SK-N-SH treated with all-trans-retinoic acid at 6 μM for 48 hours (cell line): ENCODE data around the gene PRKAR1B.

Experiments
- ARNTL ChIP-seq: fragments of 450-650 bp; formaldehyde crosslinking; IDR thresholded peaks from 2 replicates; pipeline ENCODE4 v1.5.0; 2020; ENCODE audit warnings: low read depth, mild to moderate bottlenecking, moderate library complexity, borderline replicate concordance
- CSRNP3 ChIP-seq: fragments of 250-450 bp; sonication (Bioruptor Pico); IDR thresholded peaks from 2 replicates; pipeline ENCODE4 v1.5.1; 2021; ENCODE audit warnings: mild to moderate bottlenecking, moderate library complexity
- GLIS3 ChIP-seq: fragments of 250-450 bp; sonication (Bioruptor Pico); IDR thresholded peaks from 2 replicates; pipeline ENCODE4 v1.5.0; 2020; ENCODE audit warnings: mild to moderate bottlenecking, moderate library complexity
- TCF4 ChIP-seq: fragments of 250-450 bp; sonication (Bioruptor Pico); IDR thresholded peaks from 2 replicates; pipeline ENCODE4 v1.8.0; 2021; ENCODE audit warnings: mild to moderate bottlenecking, moderate library complexity, borderline replicate concordance
- ZC3H10 ChIP-seq: fragments of 250-450 bp; sonication (Bioruptor Pico); IDR thresholded peaks from 2 replicates; pipeline ENCODE4 v1.5.1; 2021; ENCODE audit warnings: mild to moderate bottlenecking, moderate library complexity
- ZFP3 ChIP-seq: fragments of 250-450 bp; sonication (Bioruptor Pico); IDR thresholded peaks from 2 replicates; pipeline ENCODE4 v1.5.0; 2020; ENCODE audit warnings: mild to moderate bottlenecking, moderate library complexity
- TF ChIP-seq, protein P1 (sequence below): fragments of 250-450 bp; sonication (Bioruptor Pico); IDR thresholded peaks from 2 replicates; pipeline ENCODE4 v1.8.0; 2020; ENCODE audit warnings: mild to moderate bottlenecking, moderate library complexity, borderline replicate concordance
- TF ChIP-seq, protein P2 (sequence below): fragments of 250-450 bp; sonication (Bioruptor Pico); IDR thresholded peaks from 2 replicates; pipeline ENCODE4 v1.8.0; 2021; ENCODE audit warnings: low read depth, mild to moderate bottlenecking, moderate library complexity, borderline replicate concordance

DNA sequence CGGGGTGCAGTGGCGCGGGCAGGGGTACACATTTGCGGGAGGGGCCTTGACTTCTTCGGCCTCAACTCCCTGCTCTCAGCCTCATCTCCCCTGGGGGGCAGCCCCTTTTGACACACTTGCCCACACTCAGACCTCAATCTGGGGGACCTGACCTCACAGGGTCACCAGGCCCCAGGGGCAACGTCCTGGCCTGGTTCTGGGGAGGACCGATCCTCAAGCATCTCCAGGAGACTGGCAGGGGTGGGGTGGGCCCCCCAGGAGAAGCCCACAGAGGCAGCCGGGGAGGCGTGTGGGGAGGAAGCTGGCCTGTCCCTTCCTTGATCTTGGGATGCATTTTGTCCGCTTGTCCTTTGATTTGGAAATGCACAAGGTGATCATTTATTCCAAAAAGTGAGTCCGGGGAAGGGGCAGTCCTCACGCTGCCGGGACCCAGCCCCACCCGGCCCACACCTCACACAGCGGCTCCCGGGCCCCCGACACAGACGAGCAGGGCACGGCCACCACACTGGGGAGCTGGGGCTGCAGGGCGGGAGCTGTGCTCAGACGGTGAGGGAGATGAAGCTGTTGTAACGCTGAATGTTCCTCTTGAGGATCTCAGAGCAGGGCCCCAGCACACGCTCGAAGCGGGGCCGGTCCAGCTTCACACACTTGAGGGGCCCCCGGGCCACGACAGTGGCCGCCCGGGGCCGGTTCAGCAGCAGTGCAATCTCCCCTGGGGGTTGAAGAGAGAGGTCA is 177.0 kb downstream of the PRKAR1B start:
- TF ChIP-seq, protein P1, sequence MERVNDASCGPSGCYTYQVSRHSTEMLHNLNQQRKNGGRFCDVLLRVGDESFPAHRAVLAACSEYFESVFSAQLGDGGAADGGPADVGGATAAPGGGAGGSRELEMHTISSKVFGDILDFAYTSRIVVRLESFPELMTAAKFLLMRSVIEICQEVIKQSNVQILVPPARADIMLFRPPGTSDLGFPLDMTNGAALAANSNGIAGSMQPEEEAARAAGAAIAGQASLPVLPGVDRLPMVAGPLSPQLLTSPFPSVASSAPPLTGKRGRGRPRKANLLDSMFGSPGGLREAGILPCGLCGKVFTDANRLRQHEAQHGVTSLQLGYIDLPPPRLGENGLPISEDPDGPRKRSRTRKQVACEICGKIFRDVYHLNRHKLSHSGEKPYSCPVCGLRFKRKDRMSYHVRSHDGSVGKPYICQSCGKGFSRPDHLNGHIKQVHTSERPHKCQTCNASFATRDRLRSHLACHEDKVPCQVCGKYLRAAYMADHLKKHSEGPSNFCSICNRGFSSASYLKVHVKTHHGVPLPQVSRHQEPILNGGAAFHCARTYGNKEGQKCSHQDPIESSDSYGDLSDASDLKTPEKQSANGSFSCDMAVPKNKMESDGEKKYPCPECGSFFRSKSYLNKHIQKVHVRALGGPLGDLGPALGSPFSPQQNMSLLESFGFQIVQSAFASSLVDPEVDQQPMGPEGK (CRISPR knock-in tag): no peak
- TF ChIP-seq ZFP3 (CRISPR knock-in tag) (no peak), TCF4 (CRISPR knock-in tag) (no peak), CSRNP3 (CRISPR knock-in tag) (no peak), ZC3H10 (no peak), ARNTL (CRISPR knock-in tag) (no peak), GLIS3 (CRISPR knock-in tag) (no peak)
- TF ChIP-seq, protein P2, sequence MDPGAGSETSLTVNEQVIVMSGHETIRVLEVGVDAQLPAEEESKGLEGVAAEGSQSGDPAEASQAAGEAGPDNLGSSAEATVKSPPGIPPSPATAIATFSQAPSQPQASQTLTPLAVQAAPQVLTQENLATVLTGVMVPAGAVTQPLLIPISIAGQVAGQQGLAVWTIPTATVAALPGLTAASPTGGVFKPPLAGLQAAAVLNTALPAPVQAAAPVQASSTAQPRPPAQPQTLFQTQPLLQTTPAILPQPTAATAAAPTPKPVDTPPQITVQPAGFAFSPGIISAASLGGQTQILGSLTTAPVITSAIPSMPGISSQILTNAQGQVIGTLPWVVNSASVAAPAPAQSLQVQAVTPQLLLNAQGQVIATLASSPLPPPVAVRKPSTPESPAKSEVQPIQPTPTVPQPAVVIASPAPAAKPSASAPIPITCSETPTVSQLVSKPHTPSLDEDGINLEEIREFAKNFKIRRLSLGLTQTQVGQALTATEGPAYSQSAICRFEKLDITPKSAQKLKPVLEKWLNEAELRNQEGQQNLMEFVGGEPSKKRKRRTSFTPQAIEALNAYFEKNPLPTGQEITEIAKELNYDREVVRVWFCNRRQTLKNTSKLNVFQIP: no peak
